ENCODE results near the gene SGIP1.

SGIP1 gene

GRCh38 chr1:66624412-66625060 lies 90.6 kb downstream of the SGIP1 start:
- TF ChIP-seq, protein P1, sequence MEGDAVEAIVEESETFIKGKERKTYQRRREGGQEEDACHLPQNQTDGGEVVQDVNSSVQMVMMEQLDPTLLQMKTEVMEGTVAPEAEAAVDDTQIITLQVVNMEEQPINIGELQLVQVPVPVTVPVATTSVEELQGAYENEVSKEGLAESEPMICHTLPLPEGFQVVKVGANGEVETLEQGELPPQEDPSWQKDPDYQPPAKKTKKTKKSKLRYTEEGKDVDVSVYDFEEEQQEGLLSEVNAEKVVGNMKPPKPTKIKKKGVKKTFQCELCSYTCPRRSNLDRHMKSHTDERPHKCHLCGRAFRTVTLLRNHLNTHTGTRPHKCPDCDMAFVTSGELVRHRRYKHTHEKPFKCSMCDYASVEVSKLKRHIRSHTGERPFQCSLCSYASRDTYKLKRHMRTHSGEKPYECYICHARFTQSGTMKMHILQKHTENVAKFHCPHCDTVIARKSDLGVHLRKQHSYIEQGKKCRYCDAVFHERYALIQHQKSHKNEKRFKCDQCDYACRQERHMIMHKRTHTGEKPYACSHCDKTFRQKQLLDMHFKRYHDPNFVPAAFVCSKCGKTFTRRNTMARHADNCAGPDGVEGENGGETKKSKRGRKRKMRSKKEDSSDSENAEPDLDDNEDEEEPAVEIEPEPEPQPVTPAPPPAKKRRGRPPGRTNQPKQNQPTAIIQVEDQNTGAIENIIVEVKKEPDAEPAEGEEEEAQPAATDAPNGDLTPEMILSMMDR (IDR thresholded peaks at IDR 0.05; ENCODE audit: low read depth, low read length): no peak

GRCh38 chr1:66626261-66626660 lies 92.3 kb downstream of the SGIP1 start:
- no peak overlapping the region for H3K4me3 ChIP-seq (ENCODE audit: low read depth, low read length)
- TF ChIP-seq, protein P1 (IDR thresholded peaks at IDR 0.05; ENCODE audit: low read depth, low read length): no peak

More at GRCh38 chr1:66624412-66625060, 90.6 kb downstream of the SGIP1 start:
- H3K4me3 ChIP-seq (ENCODE audit: low read depth, low read length): no peak overlapping the region

DNA sequence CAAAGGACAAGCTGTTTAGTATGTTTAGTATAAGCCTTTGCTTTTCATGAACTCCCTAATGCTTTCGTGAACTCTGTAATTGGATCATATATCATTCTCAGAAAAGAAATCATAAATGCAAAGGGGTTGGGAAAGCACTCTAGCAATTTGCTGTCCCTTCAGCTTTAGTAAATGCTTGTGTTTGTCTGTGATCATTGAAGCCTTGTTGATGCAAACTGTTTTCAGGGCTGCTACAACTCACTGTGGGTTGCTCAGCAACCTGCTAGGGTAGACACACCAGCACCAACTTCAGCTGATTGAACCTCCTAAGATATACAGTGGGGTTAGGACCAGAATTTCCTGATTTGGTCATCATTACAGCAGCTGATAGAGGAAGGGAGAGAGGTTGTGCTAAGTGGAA lies 95.0 kb downstream of the SGIP1 start:
- H3K4me3 ChIP-seq (ENCODE audit: low read depth, low read length): no peak overlapping the region
- TF ChIP-seq, protein P1 (IDR thresholded peaks at IDR 0.05; ENCODE audit: low read depth, low read length): no peak

GRCh38 chr1:66633159-66633558 lies 99.2 kb downstream of the SGIP1 start:
- H3K4me3 ChIP-seq (ENCODE audit: low read depth, low read length): no peak overlapping the region
- TF ChIP-seq, protein P1 (IDR thresholded peaks at IDR 0.05; ENCODE audit: low read depth, low read length): no peak

- no peak overlapping the region for H3K4me3 ChIP-seq (ENCODE audit: low read depth, low read length)
- TF ChIP-seq, protein P1 (IDR thresholded peaks at IDR 0.05; ENCODE audit: low read depth, low read length): no peak
These were observed 103.2 kb downstream of the SGIP1 start for GRCh38 chr1:66637146-66637545.

GRCh38 chr1:66641891-66642473 lies 108.0 kb downstream of the SGIP1 start:
- TF ChIP-seq, protein P1 (IDR thresholded peaks at IDR 0.05; ENCODE audit: low read depth, low read length): no peak
- no peak overlapping the region for H3K4me3 ChIP-seq (ENCODE audit: low read depth, low read length)

DNA sequence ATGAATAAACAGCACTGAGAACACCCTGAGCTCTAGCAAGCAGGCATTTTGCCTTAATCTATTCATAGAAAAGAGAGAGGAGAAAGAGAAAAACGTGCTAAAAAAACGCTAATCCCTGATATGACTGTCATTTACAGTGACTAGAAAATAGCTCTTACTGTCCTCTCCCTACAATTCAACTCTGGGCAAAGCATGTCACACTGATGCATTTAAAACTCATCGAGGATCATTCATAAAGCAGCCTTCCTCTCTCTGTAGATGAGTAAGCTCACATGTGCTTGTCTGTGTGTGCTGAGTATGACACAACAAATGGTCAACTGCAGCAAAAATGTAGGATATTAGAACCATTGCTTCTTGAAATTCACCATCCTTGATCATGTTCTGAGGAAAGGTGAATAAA lies 109.0 kb downstream of the SGIP1 start:
- H3K4me3 ChIP-seq (ENCODE audit: low read depth, low read length): no peak overlapping the region
- TF ChIP-seq, protein P1 (IDR thresholded peaks at IDR 0.05; ENCODE audit: low read depth, low read length): no peak

All from WI38 (cell line).